Testis (tissue), 2 donors: ENCODE data around the gene SH2D4B.

Experiments used
- CTCF ChIP-seq, 3 experiments: fragments of 450-650 bp in 2 of 3; fragments of 200-600 bp in 1 of 3; sonication (generic) in 1 of 3; IDR thresholded peaks; one replicate each; pipeline ENCODE4 v1.5.1; 2016 to 2019; ENCODE audit warnings: antibody characterized with exemption in 3 of 3, mild to moderate bottlenecking in 2 of 3, moderate library complexity in 1 of 3
- POLR2A ChIP-seq: fragments of 450-650 bp; IDR thresholded peaks from one replicate; pipeline ENCODE4 v1.6.1; 2017; ENCODE audit warnings: antibody characterized with exemption, mild to moderate bottlenecking, moderate library complexity

GRCh38 chr10:80684259-80684658, 146.6 kb downstream of the SH2D4B start:
- no peak for TF ChIP-seq CTCF (IDR thresholded peaks at IDR 0.05)
- TF ChIP-seq POLR2A: no peak
